ENCODE results near the gene ATP7B.

Gene ATP7B

GRCh38 chr13:52010890-52011631, at the start of gene ATP7B:
ATP7B (minus strand) TSS chr13:52011450; CDS start chr13:52011337, 113 bp downstream.
- no peak for TF ChIP-seq GATA3 (IDR thresholded peaks at IDR 0.05; ENCODE audit: low read depth, low read length)
- 0 out of 2 replicates have a peak, but pooled peaks have one; percentile 16 for TF ChIP-seq GATA2 (IDR thresholded peaks at IDR 0.05; ENCODE audit: low read depth, low read length)

- no peak; the same call in 1 of the 2 replicates for TF ChIP-seq GATA2 (IDR thresholded peaks at IDR 0.05; ENCODE audit: low read depth, low read length)
- no peak for TF ChIP-seq GATA3 (IDR thresholded peaks at IDR 0.05; ENCODE audit: low read depth, low read length)
Observed at GRCh38 chr13:52053460-52053859, 42.2 kb upstream of the ATP7B start.

DNA sequence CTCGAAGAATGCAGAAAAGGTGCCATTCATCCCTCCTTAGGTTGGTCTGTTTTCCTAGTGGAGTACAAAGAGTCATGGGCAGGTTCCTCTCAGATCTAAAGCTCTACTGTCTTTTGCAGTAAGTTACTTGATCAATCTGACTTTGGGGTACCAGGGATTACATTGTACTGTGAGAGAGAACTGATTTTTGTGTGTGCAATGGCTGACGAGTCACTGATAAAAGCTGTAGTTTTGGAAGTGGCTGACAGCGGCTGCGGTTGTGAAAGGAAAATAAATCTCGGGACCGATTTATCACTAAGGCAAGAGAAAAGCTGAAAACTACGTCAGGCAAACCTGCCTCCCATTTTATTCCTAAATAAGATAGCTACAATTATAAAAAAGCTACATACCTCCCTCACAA, 40.1 kb upstream of the ATP7B start:
- TF ChIP-seq GATA2 (IDR thresholded peaks at IDR 0.05; ENCODE audit: low read depth, low read length) (no peak), GATA3 (IDR thresholded peaks at IDR 0.05; ENCODE audit: low read depth, low read length) (no peak)

DNA sequence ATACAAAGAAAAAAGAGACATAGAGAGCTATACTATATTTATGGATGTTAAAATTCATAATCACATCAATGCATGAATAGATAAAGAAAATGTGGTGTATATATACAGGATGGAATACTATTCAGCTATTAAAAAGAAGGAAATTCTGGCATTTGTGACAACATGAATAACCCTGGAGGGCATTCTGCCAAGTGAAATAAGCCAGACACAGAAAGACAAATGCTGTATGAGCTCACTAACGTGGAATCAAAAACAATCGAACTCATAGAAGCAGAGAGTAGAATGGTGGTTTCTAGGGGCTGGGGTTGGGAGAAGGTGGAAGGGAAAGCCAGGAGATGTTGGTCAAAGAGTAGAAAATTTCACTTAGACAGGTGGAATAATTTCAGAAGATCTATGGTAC, 37.3 kb upstream of the ATP7B start:
- TF ChIP-seq GATA2 (IDR thresholded peaks at IDR 0.05; ENCODE audit: low read depth, low read length) (no peak), GATA3 (IDR thresholded peaks at IDR 0.05; ENCODE audit: low read depth, low read length) (no peak)

- TF ChIP-seq GATA2 (IDR thresholded peaks at IDR 0.05; ENCODE audit: low read depth, low read length), result no peak
- TF ChIP-seq GATA3 (IDR thresholded peaks at IDR 0.05; ENCODE audit: low read depth, low read length), result no peak
Observed at GRCh38 chr13:52047463-52047862, 36.2 kb upstream of the ATP7B start.

DNA sequence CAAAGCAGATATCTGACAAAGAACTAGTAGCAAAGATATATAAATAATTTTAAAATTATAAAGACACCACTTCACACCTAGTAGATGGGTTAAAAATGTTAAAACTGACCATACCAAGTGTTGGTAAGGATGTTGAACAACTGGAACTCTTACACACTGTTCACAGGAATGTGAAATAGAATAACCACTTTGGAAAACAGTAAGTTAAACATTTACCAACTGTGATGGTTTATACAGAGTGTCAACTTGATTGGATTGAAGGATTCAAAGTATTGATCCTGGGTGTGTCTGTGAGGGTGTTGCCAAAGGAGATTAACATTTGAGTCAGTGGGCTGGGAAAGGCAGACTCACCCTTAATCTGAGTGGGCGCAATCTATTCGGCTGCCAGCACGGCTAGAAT, 32.4 kb upstream of the ATP7B start:
- TF ChIP-seq GATA3 (IDR thresholded peaks at IDR 0.05; ENCODE audit: low read depth, low read length), result no peak
- TF ChIP-seq GATA2 (IDR thresholded peaks at IDR 0.05; ENCODE audit: low read depth, low read length), result no peak

- TF ChIP-seq GATA3 (IDR thresholded peaks at IDR 0.05; ENCODE audit: low read depth, low read length) (no peak), GATA2 (IDR thresholded peaks at IDR 0.05; ENCODE audit: low read depth, low read length) (no peak)
Observed at GRCh38 chr13:52036037-52036436, 24.8 kb upstream of the ATP7B start.

GRCh38 chr13:52034616-52035226, 23.5 kb upstream of the ATP7B start:
- no peak for TF ChIP-seq GATA2 (IDR thresholded peaks at IDR 0.05; ENCODE audit: low read depth, low read length)
- no peak for TF ChIP-seq GATA3 (IDR thresholded peaks at IDR 0.05; ENCODE audit: low read depth, low read length)

DNA sequence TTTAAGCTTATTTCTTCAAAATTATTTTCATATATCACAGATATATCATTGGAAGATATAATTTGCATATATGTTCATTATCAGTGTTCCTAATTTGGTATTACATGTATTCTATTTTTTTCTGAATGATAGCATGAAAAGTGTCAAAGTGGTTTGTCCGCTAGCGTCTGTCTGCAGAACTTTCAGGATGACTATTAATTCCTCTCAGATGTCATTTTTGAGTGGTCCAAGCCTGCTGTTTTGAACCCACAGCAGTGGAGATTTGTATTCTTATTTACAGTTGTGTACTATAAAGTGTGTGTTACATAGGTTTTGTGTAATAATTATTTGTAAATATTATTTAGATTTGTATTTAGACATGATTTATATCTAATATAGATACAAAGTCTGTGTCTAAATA, 21.8 kb upstream of the ATP7B start:
- TF ChIP-seq GATA2 (IDR thresholded peaks at IDR 0.05; ENCODE audit: low read depth, low read length) (no peak), GATA3 (IDR thresholded peaks at IDR 0.05; ENCODE audit: low read depth, low read length) (no peak)

- TF ChIP-seq GATA2 (IDR thresholded peaks at IDR 0.05; ENCODE audit: low read depth, low read length), result no peak
- no peak for TF ChIP-seq GATA3 (IDR thresholded peaks at IDR 0.05; ENCODE audit: low read depth, low read length)
Observed at GRCh38 chr13:52029569-52029968, 18.3 kb upstream of the ATP7B start.

GRCh38 chr13:52027832-52028231, 16.6 kb upstream of the ATP7B start:
- TF ChIP-seq GATA3 (IDR thresholded peaks at IDR 0.05; ENCODE audit: low read depth, low read length), result no peak
- TF ChIP-seq GATA2 (IDR thresholded peaks at IDR 0.05; ENCODE audit: low read depth, low read length), result no peak

- no peak for TF ChIP-seq GATA3 (IDR thresholded peaks at IDR 0.05; ENCODE audit: low read depth, low read length)
- TF ChIP-seq GATA2 (IDR thresholded peaks at IDR 0.05; ENCODE audit: low read depth, low read length), result no peak
Observed at GRCh38 chr13:52026246-52026626, 15.0 kb upstream of the ATP7B start.

- TF ChIP-seq GATA2 (IDR thresholded peaks at IDR 0.05; ENCODE audit: low read depth, low read length) (no peak), GATA3 (IDR thresholded peaks at IDR 0.05; ENCODE audit: low read depth, low read length) (no peak)
Observed at GRCh38 chr13:52025475-52026245, 14.4 kb upstream of the ATP7B start.

GRCh38 chr13:52024481-52024880, 13.2 kb upstream of the ATP7B start, which contains the start of gene UTP14C:
UTP14C (plus strand) TSS chr13:52024691; CDS start chr13:52028805, 4,114 bp downstream.
- TF ChIP-seq GATA2 (IDR thresholded peaks at IDR 0.05; ENCODE audit: low read depth, low read length), result no peak
- TF ChIP-seq GATA3 (IDR thresholded peaks at IDR 0.05; ENCODE audit: low read depth, low read length), result no peak

All from SH-SY5Y (cell line).